Muscle of leg (tissue), 16 donors: ENCODE data around the gene PROX1. TPM values are rescaled to one million over a fixed set of nuclear protein-coding genes. Genes with fewer than 3 reads are reported as not detected.
A peak's percentile ranks its signal among the peaks of the same experiment; 100 is the strongest.

ENCODE experiments used
- DNase-seq: peaks from one replicate; pipeline ENCODE4 v3.0.0; 2013
- H3K27ac ChIP-seq: one replicate; pipeline ENCODE4 v1.5.1; 2013; ENCODE audit warnings: mild to moderate bottlenecking, low read length, control low read depth
- H3K27me3 ChIP-seq: one replicate; pipeline ENCODE4 v1.6.1; 2013; ENCODE audit warnings: low read length; ENCODE audit not compliant: control insufficient read depth, insufficient read depth
- H3K36me3 ChIP-seq: one replicate; pipeline ENCODE4 v1.6.1; 2013; ENCODE audit warnings: low read length; ENCODE audit not compliant: control insufficient read depth, insufficient read depth
- H3K4me1 ChIP-seq: one replicate; pipeline ENCODE4 v1.6.1; 2013; ENCODE audit warnings: low read length; ENCODE audit not compliant: control insufficient read depth, insufficient read depth
- H3K4me3 ChIP-seq: one replicate; pipeline ENCODE4 v1.5.1; 2013; ENCODE audit warnings: low read length, control low read depth
- H3K9me3 ChIP-seq: replicated peaks from 2 replicates; pipeline ENCODE4 v1.6.1; 2013; ENCODE audit warnings: low read depth, low read length; ENCODE audit not compliant: control insufficient read depth
- WGBS: methylation state at CpG from one replicate; pipeline ENCODE4 v1.1.5; 2013; ENCODE audit warnings: missing lambda C conversion rate; ENCODE audit not compliant: insufficient coverage; 5-methylcytosine and 5-hydroxymethylcytosine counted together
- long read RNA-seq, 11 donors: transcript quantifications; one replicate each; lab custom pipeline, GENCODE V29; 2026
- polyA plus RNA-seq, 8 donors: library from polyadenylated mRNA; unstranded; fragments of 120-200 nt; gene quantifications; one replicate each; pipeline versions ENCODE4 v1.2.1 to v1.2.3, GENCODE V29; 2013; ENCODE audit warnings: inconsistent platforms in 1 of 8, low replicate concordance in 1 of 8; ENCODE audit not compliant: insufficient read length in 8 of 8, insufficient read depth in 1 of 8
- total RNA-seq: library from RNA; stranded (reverse); fragments of 120-200 nt; gene quantifications from one replicate; pipeline ENCODE4 v1.2.4, GENCODE V29; 2013

The PROX1 gene
- 6.9 TPM for total RNA-seq
- 10 to 100 TPM in 6 of 8 donors, 1 to 10 TPM in 2; 6.5 to 13.8 (median 10.6) TPM for polyA plus RNA-seq
- long read RNA-seq, donor 1 = 0 reads
- long read RNA-seq, donor 2 = 0 reads
- long read RNA-seq, donor 3 = 0 reads
- long read RNA-seq, donor 4 = 0 reads
- long read RNA-seq, donor 5, partial matches to known transcripts = 5 of 5 reads
- long read RNA-seq, donor 5, other reads (novel, unspliced or antisense) = 0 of 5 reads
- long read RNA-seq, donor 6 = 0 reads
- long read RNA-seq, donor 7, partial matches to known transcripts = 5 of 5 reads
- long read RNA-seq, donor 7, other reads (novel, unspliced or antisense) = 0 of 5 reads
- long read RNA-seq, donor 8 = 0 reads
- long read RNA-seq, donor 9 = 0 reads
- long read RNA-seq, donor 10, partial matches to known transcripts = 10 of 10 reads
- long read RNA-seq, donor 10, other reads (novel, unspliced or antisense) = 0 of 10 reads
- long read RNA-seq, donor 11 = 0 reads

DNA sequence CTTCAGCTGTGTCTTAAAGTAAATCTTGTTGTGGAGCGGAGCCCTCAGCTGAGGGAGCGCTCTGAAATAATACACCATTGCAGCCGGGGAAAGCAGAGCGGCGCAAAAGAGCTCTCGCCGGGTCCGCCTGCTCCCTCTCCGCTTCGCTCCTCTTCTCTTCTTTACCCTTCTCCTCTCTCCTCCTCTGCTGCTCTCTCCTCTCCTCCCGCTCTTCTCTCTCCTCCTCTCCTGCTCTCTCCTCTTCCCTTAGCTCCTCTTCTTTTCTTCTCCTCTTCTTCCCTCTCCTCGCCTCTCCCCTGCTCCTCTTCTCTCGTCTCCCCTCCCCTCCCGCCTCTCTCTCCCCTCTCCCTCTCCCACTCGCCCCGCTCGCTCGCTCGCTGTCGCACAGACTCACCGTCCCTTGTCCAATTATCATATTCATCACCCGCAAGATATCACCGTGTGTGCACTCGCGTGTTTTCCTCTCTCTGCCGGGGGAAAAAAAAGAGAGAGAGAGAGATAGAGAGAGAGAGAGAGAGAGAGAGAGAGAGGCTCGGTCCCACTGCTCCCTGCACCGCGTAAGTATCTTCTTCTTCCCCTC, at the start of gene PROX1:
TSS of gene PROX1 (plus strand) at position 47 of the 580 bp plus-strand sequence. CDS start 8,563 bp downstream, outside the sequence.
- WGBS = under 1% methylated on average over 17 of the region's 29 CpGs
- no peaks in the 10 kb centered on the region for H3K9me3 ChIP-seq
- peak; percentile 98 for DNase-seq

DNA sequence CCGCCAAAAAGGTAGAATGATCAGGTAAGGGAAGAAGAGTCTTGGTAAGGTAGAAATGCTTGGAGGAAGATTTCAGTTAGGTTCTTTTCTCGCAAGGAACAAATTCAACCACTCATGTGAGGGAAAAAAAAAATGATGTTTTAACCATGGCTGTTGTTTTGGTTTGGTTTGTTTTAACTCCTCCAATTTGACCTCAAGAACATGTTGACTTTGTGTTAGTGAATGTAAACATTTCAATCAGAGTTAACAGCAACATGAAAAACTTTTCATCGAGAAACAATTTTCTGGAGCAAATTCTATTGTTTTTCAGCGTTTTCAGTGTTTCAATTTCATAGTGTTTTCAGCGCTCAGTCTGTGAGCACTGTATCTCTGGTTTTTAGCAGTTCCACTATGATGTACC, 49.0 kb upstream of the PROX1 start:
- H3K9me3 ChIP-seq = no peaks in the 10 kb centered on the region
- H3K36me3 ChIP-seq = no peaks in the 10 kb centered on the region
- no peak overlapping the region for H3K4me3 ChIP-seq
- no peak for DNase-seq
- H3K27me3 ChIP-seq = no peaks in the 10 kb centered on the region
- peaks cover 4% of the 10 kb centered on the region for H3K4me1 ChIP-seq
- 100% methylated on average over 1 of the region's 5 CpGs for WGBS
- no peak overlapping the region for H3K27ac ChIP-seq

More for the DNA sequence above, at the start of gene PROX1:
- H3K27me3 ChIP-seq = peaks cover 58% of the 10 kb centered on the region
- peaks cover 41% of the 10 kb centered on the region for H3K4me1 ChIP-seq
- H3K36me3 ChIP-seq = no peaks in the 10 kb centered on the region
- H3K4me3 ChIP-seq = peak within 1 kb of the TSS; percentile 66
- H3K27ac ChIP-seq = peak within 1 kb of the TSS; percentile 97

DNA sequence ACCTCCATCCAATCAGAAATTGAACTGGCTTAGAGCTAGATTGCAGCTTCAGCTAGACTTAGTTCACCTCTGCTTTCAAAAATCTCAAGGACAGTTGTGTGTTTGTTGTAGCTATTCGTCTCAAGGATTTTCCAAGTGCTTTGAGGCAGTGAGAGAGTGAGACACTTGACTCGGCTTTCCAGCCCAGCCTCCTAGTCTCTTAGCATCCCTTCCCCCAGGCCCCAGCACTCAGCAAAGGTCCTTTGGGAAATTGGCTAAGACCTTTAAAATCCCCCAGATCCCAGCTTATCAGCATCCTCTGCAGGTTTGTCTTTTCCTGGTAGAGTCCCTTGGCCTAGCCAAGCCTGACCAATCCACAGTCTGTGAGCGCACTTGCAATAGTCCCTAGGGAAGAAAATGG, 47.9 kb upstream of the PROX1 start:
- DNase-seq = no peak
- Histone ChIP-seq H3K27me3 (no peaks in the 10 kb centered on the region), H3K9me3 (no peaks in the 10 kb centered on the region), H3K36me3 (no peaks in the 10 kb centered on the region), H3K4me1 (peaks cover under 1% of the 10 kb centered on the region), H3K4me3 (no peak overlapping the region), H3K27ac (no peak overlapping the region)
- 20% methylated on average over 1 of the region's 3 CpGs for WGBS

DNA sequence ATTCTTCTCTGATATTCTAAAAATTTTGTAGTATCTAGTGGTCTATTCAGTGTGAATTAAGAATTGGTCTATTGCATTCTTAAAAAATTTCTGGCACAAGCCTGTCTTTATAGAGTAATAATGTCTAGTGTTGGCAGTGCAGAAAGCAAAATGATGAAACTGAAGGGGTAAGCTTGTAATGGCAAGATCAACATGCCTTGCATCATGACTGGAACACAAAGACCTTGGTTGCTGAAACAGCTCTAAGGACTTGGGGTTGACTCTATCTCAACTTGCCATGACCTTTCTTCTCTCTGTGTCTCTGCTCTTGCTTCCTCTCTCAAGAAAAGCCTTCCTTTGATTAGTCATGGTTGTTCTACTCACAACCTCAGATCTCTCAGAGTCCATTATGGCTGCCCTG, 46.8 kb upstream of the PROX1 start:
- Histone ChIP-seq H3K27me3 (no peaks in the 10 kb centered on the region), H3K27ac (no peak overlapping the region), H3K4me1 (no peaks in the 10 kb centered on the region), H3K4me3 (no peak overlapping the region), H3K36me3 (no peaks in the 10 kb centered on the region), H3K9me3 (no peaks in the 10 kb centered on the region)
- DNase-seq = no peak

DNA sequence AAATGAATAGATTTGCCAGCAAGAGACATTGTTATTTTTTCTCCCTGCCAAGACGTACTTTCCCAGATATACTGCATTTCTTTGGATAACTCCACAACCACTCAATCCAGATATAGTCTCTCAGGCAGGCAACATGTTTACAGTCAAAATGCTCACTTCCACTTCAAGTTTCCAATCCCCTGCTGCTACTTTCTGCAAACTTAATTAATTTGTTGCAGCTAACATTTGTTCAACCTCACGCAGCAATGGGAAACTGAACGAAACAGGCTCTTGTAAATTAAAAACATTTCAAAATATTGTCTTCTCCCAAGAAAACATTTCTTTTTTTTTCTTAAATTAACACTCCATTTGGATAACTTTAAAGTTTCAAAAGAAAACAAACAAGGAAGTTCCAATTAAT, 45.7 kb upstream of the PROX1 start:
- DNase-seq = no peak
- Histone ChIP-seq H3K4me3 (no peak overlapping the region), H3K27ac (no peak overlapping the region), H3K36me3 (no peaks in the 10 kb centered on the region), H3K4me1 (no peaks in the 10 kb centered on the region), H3K27me3 (no peaks in the 10 kb centered on the region), H3K9me3 (no peaks in the 10 kb centered on the region)
- 72% methylated on average over 2 of the region's 3 CpGs for WGBS

GRCh38 chr1:213947200-213947801, 40.5 kb upstream of the PROX1 start:
- Histone ChIP-seq H3K27ac (no peak overlapping the region), H3K27me3 (no peaks in the 10 kb centered on the region), H3K4me1 (no peaks in the 10 kb centered on the region), H3K9me3 (no peaks in the 10 kb centered on the region), H3K4me3 (no peak overlapping the region), H3K36me3 (no peaks in the 10 kb centered on the region)
- WGBS = 64% methylated on average over 4 of the region's 6 CpGs
- no peak for DNase-seq

- H3K27me3 ChIP-seq = no peaks in the 10 kb centered on the region
- H3K4me3 ChIP-seq = no peak overlapping the region
- no peaks in the 10 kb centered on the region for H3K36me3 ChIP-seq
- H3K27ac ChIP-seq = no peak overlapping the region
- H3K4me1 ChIP-seq = no peaks in the 10 kb centered on the region
- no peak for DNase-seq
- no peaks in the 10 kb centered on the region for H3K9me3 ChIP-seq
- WGBS = 60% methylated on average over 2 of the region's 5 CpGs
These were observed 35.9 kb upstream of the PROX1 start for GRCh38 chr1:213951876-213952275.

- Histone ChIP-seq H3K36me3 (no peaks in the 10 kb centered on the region), H3K27ac (no peak overlapping the region), H3K27me3 (no peaks in the 10 kb centered on the region), H3K4me3 (no peak overlapping the region), H3K9me3 (no peaks in the 10 kb centered on the region), H3K4me1 (no peaks in the 10 kb centered on the region)
- 36% methylated on average over 5 of the region's 8 CpGs for WGBS
- peak; percentile 64 for DNase-seq
These were observed 34.0 kb upstream of the PROX1 start for GRCh38 chr1:213953806-213954205.

GRCh38 chr1:213956295-213956770, 31.4 kb upstream of the PROX1 start:
- Histone ChIP-seq H3K4me3 (no peak overlapping the region), H3K36me3 (no peaks in the 10 kb centered on the region), H3K4me1 (no peaks in the 10 kb centered on the region), H3K9me3 (no peaks in the 10 kb centered on the region), H3K27ac (no peak overlapping the region), H3K27me3 (no peaks in the 10 kb centered on the region)
- no CpG with 5 or more reads among the region's 8 CpGs for WGBS
- DNase-seq = no peak

DNA sequence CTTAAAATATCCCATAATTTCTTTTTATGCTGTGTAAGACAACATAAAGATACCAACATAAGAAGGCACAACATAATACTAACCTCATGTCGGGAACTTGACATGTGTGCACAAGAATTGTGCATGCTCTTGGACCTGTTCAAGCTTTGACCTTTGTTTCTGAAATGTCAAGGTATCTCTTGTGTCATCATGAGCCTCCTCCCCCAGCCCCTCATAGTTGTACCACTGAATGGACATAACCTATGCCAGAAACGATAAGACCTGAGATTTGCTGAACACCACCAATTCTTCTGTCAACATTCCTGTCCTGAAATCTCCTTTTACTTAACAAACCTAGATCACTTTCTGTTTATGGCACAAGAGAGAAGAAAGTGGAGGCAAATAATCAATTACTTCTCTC, 29.4 kb upstream of the PROX1 start:
- Histone ChIP-seq H3K4me3 (no peak overlapping the region), H3K9me3 (no peaks in the 10 kb centered on the region), H3K27ac (no peak overlapping the region), H3K4me1 (no peaks in the 10 kb centered on the region), H3K36me3 (no peaks in the 10 kb centered on the region), H3K27me3 (no peaks in the 10 kb centered on the region)
- 88% methylated on average over 1 of the region's 2 CpGs for WGBS
- no peak for DNase-seq
